ENCODE results near the gene ENOSF1.

GRCh38 chr18:713135-713490, 683 bp upstream of the ENOSF1 start:
- TF ChIP-seq CTCF (IDR thresholded peaks at IDR 0.05): no peak
- TF ChIP-seq POLR2A (IDR thresholded peaks at IDR 0.05): no peak

All from Peyer's patch (tissue), 4 donors.